Effector CD8-positive, alpha-beta T cell (primary cell): Measurements from ENCODE around the gene LY6G5C.

Experiments used
- DNase-seq: peaks from one replicate; lab custom pipeline; 2025; lab: John Stamatoyannopoulos, UW

Gene LY6G5C

GRCh38 chr6:31691078-31691463 lies 10.2 kb upstream of the LY6G5C start:
- no peak for DNase-seq

- no peak for DNase-seq
These were observed 9.6 kb upstream of the LY6G5C start for GRCh38 chr6:31690231-31691077.

GRCh38 chr6:31689249-31690110 lies 8.6 kb upstream of the LY6G5C start:
- DNase-seq = no peak

DNA sequence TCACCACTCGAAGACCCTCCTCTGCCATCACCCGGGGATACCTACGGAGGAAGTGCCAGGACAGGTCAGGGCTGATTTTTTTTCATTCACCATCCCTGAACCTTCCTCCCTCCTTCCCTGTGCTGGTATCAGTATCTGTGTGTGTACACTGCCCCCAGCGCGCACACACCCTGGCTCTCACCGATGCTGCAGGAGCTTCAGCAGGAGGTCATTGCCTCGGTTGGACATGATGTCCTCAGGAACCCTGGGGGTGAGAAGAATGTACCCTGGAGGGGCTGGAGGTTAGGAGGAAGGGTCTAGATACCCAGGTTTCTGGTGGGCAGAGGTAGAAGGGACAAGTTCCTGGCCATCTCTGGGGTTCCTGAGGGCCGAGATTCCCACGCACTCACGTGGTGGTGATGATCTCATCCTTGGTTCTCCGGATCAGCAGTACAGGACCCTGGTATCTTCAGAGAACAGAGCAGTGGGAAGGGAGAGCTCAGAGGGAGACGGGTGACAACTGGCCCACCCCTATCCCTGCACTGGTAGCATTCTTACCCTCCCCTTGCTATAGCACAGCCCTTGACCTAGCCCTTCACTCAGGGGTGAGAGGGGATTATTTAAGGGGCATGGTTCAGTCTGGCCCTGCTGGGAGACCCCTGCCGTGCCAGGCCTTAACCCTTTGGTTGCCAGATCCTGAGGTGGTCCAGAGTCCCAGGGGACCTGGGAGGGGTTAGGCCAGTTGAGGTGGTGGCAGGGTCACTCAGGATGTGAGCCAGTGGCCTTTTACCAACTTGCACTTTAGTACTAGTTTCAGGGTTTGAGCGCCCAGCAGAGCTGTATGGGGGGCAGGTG lies 7.2 kb upstream of the LY6G5C start:
- DNase-seq = no peak

DNA sequence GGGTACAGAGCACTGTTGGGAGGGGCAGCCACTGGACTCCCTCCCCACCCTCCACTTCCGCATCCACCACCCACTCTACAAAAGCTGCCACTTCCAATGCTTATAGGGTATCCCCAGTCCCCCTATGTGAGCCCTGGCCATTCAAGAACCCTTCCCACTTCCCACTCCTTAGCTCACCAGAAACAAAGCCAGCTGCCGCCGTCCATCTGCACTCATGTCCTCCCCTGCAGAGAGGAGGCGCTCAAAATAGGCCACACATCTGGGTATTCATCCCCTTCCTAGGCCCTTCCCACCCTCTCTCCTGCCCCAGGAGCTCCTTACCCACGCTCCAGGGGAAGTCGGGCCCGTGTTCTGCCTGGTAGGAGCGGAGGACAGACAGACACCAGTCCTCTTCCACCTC lies 6.5 kb upstream of the LY6G5C start:
- no peak for DNase-seq

DNA sequence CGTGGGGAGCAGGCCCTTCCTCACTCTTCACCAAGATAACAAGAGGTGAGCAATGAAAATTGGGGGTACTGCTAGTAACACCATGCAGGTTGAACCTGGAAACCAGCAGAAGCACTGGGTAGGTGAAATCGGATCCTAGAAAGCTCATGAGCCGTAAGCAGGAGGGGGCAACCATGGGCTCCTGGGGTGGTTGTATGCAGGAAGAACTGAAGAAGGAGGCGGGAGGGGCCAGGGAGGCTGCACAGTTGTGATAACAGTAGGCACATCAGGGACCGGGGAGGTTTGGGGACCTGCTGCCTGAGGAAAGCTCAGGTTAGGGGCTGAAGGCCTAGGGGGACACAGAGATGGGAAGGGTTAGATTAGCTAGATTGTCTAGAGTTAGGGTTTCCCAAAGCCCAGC lies 5.6 kb upstream of the LY6G5C start:
- no peak for DNase-seq

DNA sequence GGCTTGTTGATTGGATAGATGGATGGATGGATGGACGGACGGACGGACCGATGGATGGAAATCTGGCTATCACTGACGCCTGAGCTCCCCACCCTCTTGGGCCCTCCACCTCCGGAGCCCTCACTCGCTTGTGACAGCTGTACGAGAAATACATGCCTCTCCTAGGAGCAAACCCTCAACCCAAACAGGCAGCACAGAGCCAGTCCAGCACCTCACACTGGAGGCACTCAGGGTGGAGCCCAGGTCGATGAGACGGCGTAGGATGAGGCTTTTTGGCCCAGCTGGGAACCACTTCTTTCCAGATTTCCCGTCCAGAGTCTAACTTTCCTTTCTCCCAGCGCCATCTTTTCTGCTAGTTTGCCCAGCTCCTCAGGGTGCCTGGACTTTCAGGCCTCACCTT lies 2.7 kb upstream of the LY6G5C start:
- DNase-seq = no peak

DNA sequence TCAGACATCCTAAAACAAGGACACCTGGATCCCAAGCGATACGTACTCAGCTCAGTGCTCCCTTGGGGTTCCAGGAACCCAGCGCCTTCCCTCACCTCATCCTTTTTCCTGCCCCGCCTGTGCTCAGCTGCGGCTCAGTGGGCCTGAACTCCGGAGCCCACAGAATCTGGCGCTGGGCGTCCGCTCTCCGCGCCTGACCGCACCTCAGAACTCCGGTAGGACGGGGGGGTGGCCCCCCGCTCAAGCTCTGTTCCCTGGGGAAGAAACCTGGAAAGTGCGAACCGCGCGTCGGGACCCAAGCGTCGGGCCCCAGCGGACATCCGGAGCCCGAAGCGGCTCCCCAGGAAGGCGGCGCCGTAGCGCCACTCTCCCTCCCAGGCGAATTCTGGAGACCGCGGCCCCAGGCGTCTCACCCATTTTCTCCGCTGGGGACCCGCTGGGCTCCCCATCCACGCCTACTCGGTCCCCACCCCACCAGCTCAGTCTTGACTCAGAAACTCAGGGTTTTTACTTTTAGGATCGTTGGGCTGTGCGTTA lies 336 bp upstream of the LY6G5C start:
- peak; percentile 14 for DNase-seq

GRCh38 chr6:31677955-31678354 lies 2.9 kb downstream of the LY6G5C start:
- DNase-seq = no peak

DNA sequence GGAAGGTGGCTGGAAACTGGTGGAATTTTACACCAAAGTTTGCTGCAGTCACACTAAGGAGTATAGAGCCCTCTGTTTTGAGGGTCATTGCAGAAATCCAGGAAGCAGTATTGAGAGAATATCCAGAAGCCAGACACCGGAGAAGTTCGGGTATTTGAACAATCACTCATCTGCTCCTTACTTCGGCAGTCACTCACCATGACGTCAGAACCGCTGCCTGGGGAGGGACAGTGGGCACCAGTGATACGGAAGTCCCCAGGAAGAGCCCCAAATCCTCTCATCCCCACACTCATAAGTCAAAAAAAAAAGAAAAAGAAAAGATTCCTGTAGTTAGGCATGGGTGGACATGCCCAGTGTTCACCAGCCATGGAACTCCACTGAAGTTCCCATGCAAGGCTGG lies 4.0 kb downstream of the LY6G5C start:
- DNase-seq = no peak

DNA sequence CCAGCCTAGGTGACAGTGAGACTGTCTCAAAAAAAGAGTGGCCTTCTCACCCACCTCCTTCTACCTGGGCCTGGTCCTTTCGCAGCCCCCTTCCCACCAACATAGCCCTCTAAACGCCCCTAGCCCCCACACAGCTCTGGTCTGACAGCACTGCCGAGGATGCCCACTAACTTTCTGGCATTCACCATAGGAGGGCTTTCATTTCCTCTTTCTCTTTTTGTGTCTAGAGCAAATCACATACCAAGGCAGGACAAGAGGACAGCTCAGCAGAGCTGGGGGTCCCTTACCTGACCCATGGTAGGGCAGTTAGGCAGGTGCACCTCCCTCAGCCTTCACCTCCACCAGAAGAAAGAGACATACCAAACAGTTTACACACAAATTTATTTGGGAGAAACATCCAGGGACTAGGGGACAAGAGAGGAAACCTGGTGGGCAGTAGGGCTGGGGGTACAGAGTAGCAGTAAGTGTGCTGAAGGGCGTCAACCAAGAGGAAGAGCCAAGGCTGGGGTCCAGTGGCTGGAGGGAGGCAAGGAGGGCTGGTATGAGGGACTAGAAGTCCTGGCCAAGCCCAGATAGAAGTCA lies 4.5 kb downstream of the LY6G5C start:
- no peak for DNase-seq

DNA sequence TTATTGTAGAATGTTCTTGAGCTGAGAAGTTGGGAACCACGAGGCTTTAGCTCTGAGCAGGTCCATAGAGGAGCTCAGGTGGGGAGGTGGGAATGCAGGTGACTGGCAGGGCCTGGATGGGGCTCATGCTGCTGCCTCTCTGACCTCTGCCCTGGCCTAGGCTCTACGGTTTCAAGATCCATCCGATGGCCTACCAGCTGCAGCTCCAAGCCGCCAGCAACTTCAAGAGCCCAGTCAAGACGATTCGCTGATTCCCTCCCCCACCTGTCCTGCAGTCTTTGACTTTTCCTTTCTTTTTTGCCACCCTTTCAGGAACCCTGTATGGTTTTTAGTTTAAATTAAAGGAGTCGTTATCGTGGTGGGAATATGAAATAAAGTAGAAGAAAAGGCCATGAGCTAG lies 11.2 kb downstream of the LY6G5C start, which contains the start of gene LY6G5B:
Gene LY6G5B (plus strand): TSS at position 301 of the 400 bp plus-strand sequence. CDS start 975 bp downstream, outside the sequence.
- no peak for DNase-seq

DNA sequence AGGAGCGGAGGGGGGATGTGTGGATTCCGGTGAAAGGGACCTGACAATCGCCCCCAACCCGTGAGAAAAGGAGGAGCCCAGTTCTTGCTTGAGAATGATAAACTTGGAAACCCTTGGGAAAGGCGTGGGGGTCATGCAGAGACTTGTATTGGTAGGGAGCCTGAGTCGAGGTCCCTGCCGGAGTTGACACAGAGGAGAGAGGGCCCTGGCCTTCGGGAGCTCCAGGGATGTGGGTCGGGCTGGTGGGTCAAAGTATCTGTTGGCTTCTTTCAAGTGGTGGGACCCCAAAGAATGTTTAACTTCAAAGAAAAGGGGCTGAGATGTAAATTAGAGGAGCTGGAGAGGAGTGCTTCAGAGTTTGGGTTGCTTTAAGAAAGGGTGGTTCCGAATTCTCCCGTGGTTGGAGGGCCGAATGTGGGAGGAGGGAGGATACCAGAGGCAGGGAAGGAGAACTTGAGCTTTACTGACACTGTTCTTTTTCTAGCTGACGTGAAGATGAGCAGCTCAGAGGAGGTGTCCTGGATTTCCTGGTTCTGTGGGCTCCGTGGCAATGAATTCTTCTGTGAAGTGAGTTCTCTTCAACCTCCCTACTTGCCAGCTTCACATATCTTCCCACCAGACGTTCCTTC lies 14.4 kb downstream of the LY6G5C start:
- DNase-seq = no peak

DNA sequence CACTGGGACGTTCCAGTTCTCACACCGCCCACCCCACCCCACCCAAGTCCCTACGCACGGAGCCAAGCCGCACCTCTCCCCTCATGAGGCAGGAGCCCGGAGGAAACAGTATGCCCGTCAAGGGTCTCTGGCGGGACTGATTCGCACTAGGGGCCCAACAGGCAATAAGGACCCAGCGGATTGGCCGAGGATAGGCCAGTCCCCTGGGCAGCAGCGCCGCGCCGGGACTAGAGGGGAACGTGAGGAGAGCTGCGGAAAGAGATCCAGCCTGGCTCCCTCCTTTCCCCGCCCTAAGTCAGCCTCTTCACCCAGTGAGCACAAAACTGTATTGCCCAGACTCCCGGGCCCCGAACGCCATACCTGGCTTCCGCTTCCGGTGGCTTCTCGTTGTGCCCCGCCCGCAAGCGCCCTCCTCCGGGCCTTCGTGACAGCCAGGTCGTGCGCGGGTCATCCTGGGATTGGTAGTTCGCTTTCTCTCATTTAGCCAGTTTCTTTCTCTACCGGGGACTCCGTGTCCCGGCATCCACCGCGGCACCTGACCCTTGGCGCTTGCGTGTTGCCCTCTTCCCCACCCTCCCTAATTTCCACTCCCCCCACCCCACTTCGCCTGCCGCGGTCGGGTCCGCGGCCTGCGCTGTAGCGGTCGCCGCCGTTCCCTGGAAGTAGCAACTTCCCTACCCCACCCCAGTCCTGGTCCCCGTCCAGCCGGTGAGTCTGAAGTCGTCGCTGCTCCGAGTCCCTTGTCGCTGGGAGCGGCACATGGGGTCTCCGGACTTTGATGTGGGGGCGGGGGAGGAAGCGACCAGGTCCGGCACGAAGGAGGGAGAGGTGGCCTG lies 15.1 kb downstream of the LY6G5C start, which contains the start of gene CSNK2B:
Gene CSNK2B (plus strand): TSS at position 580 of the 836 bp plus-strand sequence. CDS start 752 bp downstream, outside the sequence.
- DNase-seq = peak; percentile 96

- peak; percentile 82 for DNase-seq
These were observed 15.9 kb downstream of the LY6G5C start, which contains the start of gene GPANK1 for GRCh38 chr6:31664790-31665500. Gene GPANK1, minus strand, starts transcription at chr6:31664997. Its CDS starts 519 bp downstream, at chr6:31664478.

GRCh38 chr6:31663961-31664789 lies 16.7 kb downstream of the LY6G5C start:
- DNase-seq = no peak

- no peak for DNase-seq
These were observed 17.5 kb downstream of the LY6G5C start for GRCh38 chr6:31663126-31663960.
